Astrocyte of the spinal cord (primary cell): Measurements from ENCODE around the gene LRFN4.

Source experiments
- DNase-seq: peaks from one replicate; pipeline ENCODE4 v3.0.0; 2011; ENCODE audit warnings: low read depth, low spot score
- H3K4me3 ChIP-seq: 2 replicates; pipeline ENCODE4 v1.5.1; 2011; ENCODE audit warnings: low read depth, mild to moderate bottlenecking, low read length, moderate library complexity
- CTCF ChIP-seq: IDR thresholded peaks from 2 replicates; pipeline ENCODE4 v1.5.1; 2012; ENCODE audit warnings: low read depth, mild to moderate bottlenecking, low read length, inconsistent platforms
- in situ Hi-C: cut with HindIII; loops from 2 replicates; pipeline ENCODE4 v1.10.0; 2017; ENCODE audit warnings: low sequenced_read_pairs

Gene LRFN4

GRCh38 chr11:66861774-66862558 lies 5.1 kb downstream of the LRFN4 start:
- no peak for DNase-seq
- no peak overlapping the region for H3K4me3 ChIP-seq
- TF ChIP-seq CTCF: no peak
- in situ Hi-C loops: no loop called here

GRCh38 chr11:66862559-66863037 lies 5.7 kb downstream of the LRFN4 start:
- no peak for TF ChIP-seq CTCF
- no peak for DNase-seq
- H3K4me3 ChIP-seq: no peak overlapping the region
- in situ Hi-C loops: no loop called here

GRCh38 chr11:66863428-66864125 lies 6.7 kb downstream of the LRFN4 start:
- in situ Hi-C loops: no loop called here
- no peak for TF ChIP-seq CTCF

GRCh38 chr11:66864172-66864901 lies 7.5 kb downstream of the LRFN4 start:
- no peak for TF ChIP-seq CTCF
- no peak for DNase-seq
- no peak overlapping the region for H3K4me3 ChIP-seq
- in situ Hi-C loops: no loop called here

More at GRCh38 chr11:66863428-66864125, 6.7 kb downstream of the LRFN4 start:
- DNase-seq: no peak
- H3K4me3 ChIP-seq: no peak overlapping the region

- in situ Hi-C loops: no loop called here
- peak; percentile 2 for TF ChIP-seq CTCF
- H3K4me3 ChIP-seq: no peak overlapping the region
- no peak for DNase-seq
Measured at GRCh38 chr11:66864924-66865697, 8.2 kb downstream of the LRFN4 start.

- no peak for TF ChIP-seq CTCF
- in situ Hi-C loops: no loop called here
- DNase-seq: no peak
- no peak overlapping the region for H3K4me3 ChIP-seq
Measured at GRCh38 chr11:66866007-66866406, 9.1 kb downstream of the LRFN4 start.
